Right lobe of liver (tissue), 6 donors: Measurements from ENCODE around the gene VPS4A. TPM values are rescaled to one million over a fixed set of nuclear protein-coding genes. Genes with fewer than 3 reads are reported as not detected.
A peak's percentile ranks its signal among the peaks of the same experiment; 100 is the strongest.
"Not testable (repeated sequence)": the region's sequence is repeated elsewhere in the genome, so short reads cannot be mapped to it uniquely, and the experiment has no call there.

Experiments used
- ATAC-seq, 4 donors: fragments of 200-7000 bp; cut with Tn5 transposase; one replicate each; pipeline ENCODE4 v1.9.1; 2020; ENCODE audit warnings: mild to moderate bottlenecking in 4 of 4, moderate library complexity in 4 of 4
- DNase-seq, 3 donors: peaks; one replicate each; pipeline ENCODE4 v3.0.0-alpha.2; 2020
- H3K27ac ChIP-seq, 3 donors: fragments of 200-600 bp; one replicate each; pipeline ENCODE4 v1.8.0; 2022
- H3K27me3 ChIP-seq, 2 donors: fragments of 200-600 bp; one replicate each; pipeline ENCODE4 v1.8.0; 2022
- H3K36me3 ChIP-seq, 4 donors: fragments of 200-600 bp; sonication (generic) in 1 of 4; one replicate each; pipeline versions ENCODE4 v1.5.1 to v1.8.0; 2017 to 2022; ENCODE audit warnings: control low read depth in 1 of 4
- H3K4me1 ChIP-seq, 4 donors: fragments of 200-600 bp; sonication (generic) in 1 of 4; one replicate each; pipeline versions ENCODE4 v1.5.1 to v1.8.0; 2017 to 2022; ENCODE audit warnings: control low read depth in 1 of 4
- H3K4me3 ChIP-seq, 3 donors: fragments of 200-600 bp; one replicate each; pipeline ENCODE4 v1.8.0; 2022
- H3K9me3 ChIP-seq, 4 donors: fragments of 200-600 bp; sonication (generic) in 1 of 4; one replicate each; pipeline versions ENCODE4 v1.5.1 to v1.8.0; 2017 to 2022; ENCODE audit warnings: control low read depth in 1 of 4
- CTCF ChIP-seq, 4 donors: fragments of 200-600 bp in 3 of 4; fragments of 450-650 bp in 1 of 4; IDR thresholded peaks; one replicate each; pipeline versions ENCODE4 v1.5.1 to v1.8.0; 2016 to 2022; ENCODE audit warnings: antibody characterized with exemption in 4 of 4, mild to moderate bottlenecking in 2 of 4
- POLR2A ChIP-seq: fragments of 450-650 bp; IDR thresholded peaks from one replicate; pipeline ENCODE4 v1.6.1; 2017; ENCODE audit warnings: antibody characterized with exemption, mild to moderate bottlenecking
- WGBS: methylation state at CpG from one replicate; pipeline ENCODE4 v1.1.6; 2018; ENCODE audit warnings: low coverage, low lambda C conversion rate; ENCODE audit not compliant: insufficient coverage; ENCODE audit errors: missing lambda C conversion rate; 5-methylcytosine and 5-hydroxymethylcytosine counted together
- intact Hi-C, 2 donors: fragments of 100-400 bp; cut with DNase I; formaldehyde crosslinking; loops; one replicate each; pipeline versions ENCODE4 v1.11.2 to v1.14.1; 2022
- total RNA-seq, 6 experiments: library from RNA; depleted of rRNA in 2 of 6; stranded (reverse); fragments of >200 nt in 2 of 6; fragmentation: NEBNext Ultra II Directional in 3 of 6; extraction: Animal tissue kit (Norgen Biotek cat#: 25700) in 3 of 6; gene quantifications; one replicate each; pipeline versions ENCODE4 v1.1.0 to v1.2.4, GENCODE V29; 2016 to 2023
- donor health status: DM: no; HTN: yes; CAD: no.
- donor health status: DM: no; HTN: no; CAD: no.
- donor health status: DM: no; HTN: no; CAD: no.
- donor health status: DM: no; HTN: yes; CAD: no.
- donor health status: DM: no; HTN: yes; CAD: no.

The VPS4A gene
- total RNA-seq, 6 experiments from 2014 or later = 9.6 to 15.3 (median 12.3) TPM

- DNase-seq (no peak), ATAC-seq (no peak)
- Histone ChIP-seq H3K27ac (no peak overlapping the region), H3K4me3 (no peak overlapping the region), H3K36me3 (no peaks in the 10 kb centered on the region), H3K4me1 (no peaks in the 10 kb centered on the region), H3K27me3 (no peaks in the 10 kb centered on the region), H3K9me3 (no peaks in the 10 kb centered on the region)
- TF ChIP-seq POLR2A = no peak
- intact Hi-C loops = loop anchor here (10.0 kb wide), 2 partner anchors 119 to 139 kb away; no protein-coding TSS in a partner anchor
- WGBS = 70% methylated on average over 3 of the region's 3 CpGs
Measured at GRCh38 chr16:69293401-69293800, 17.7 kb upstream of the VPS4A start.

- no peaks in the 10 kb centered on the region for H3K4me1 ChIP-seq
- no peaks in the 10 kb centered on the region for H3K27me3 ChIP-seq
- H3K27ac ChIP-seq = no peak overlapping the region
- H3K4me3 ChIP-seq = no peak overlapping the region
- H3K36me3 ChIP-seq = no peaks in the 10 kb centered on the region
- intact Hi-C loops = loop anchor here (10.0 kb wide), 2 partner anchors 119 to 139 kb away; no protein-coding TSS in a partner anchor
- 100% methylated on average over 1 of the region's 1 CpG for whole genome bisulfite sequencing
- no peaks in the 10 kb centered on the region for H3K9me3 ChIP-seq
- ATAC-seq = no peak
- TF ChIP-seq CTCF (IDR thresholded peaks at IDR 0.05) (no peak), POLR2A (no peak)
- DNase-seq = no peak
Measured at GRCh38 chr16:69294051-69294450, 17.1 kb upstream of the VPS4A start.

GRCh38 chr16:69296771-69297170 is 14.4 kb upstream of the VPS4A start:
- H3K27ac ChIP-seq, H3K27me3 ChIP-seq, ATAC-seq, H3K9me3 ChIP-seq, H3K4me3 ChIP-seq, H3K4me1 ChIP-seq: not testable (repeated sequence)
- 92% methylated on average over 6 of the region's 7 CpGs for WGBS
- intact Hi-C loops = loop anchor here (10.0 kb wide), 2 partner anchors 122 to 142 kb away; no protein-coding TSS in a partner anchor
- H3K36me3 ChIP-seq = peaks cover 0 to 23% (median 0%) of the 10 kb centered on the region in 4 donors
- DNase-seq = peak in 1 of 3 donors; percentile 13

GRCh38 chr16:69298261-69298660 is 12.9 kb upstream of the VPS4A start:
- no peak for ATAC-seq
- no peaks in the 10 kb centered on the region for H3K9me3 ChIP-seq
- no peak overlapping the region for H3K27ac ChIP-seq
- H3K4me1 ChIP-seq = no peaks in the 10 kb centered on the region
- H3K27me3 ChIP-seq = no peaks in the 10 kb centered on the region
- WGBS = 90% methylated on average over 3 of the region's 4 CpGs
- TF ChIP-seq CTCF (IDR thresholded peaks at IDR 0.05) (no peak), POLR2A (no peak)
- peak in 1 of 3 donors; percentile 8 for DNase-seq
- peaks cover 0 to 27% (median 0%) of the 10 kb centered on the region in 4 donors for H3K36me3 ChIP-seq
- no peak overlapping the region for H3K4me3 ChIP-seq
- intact Hi-C loops = loop anchor here (10.0 kb wide), 2 partner anchors 123 to 143 kb away; no protein-coding TSS in a partner anchor

GRCh38 chr16:69301187-69301586 is 10.0 kb upstream of the VPS4A start:
- H3K4me1 ChIP-seq = no peaks in the 10 kb centered on the region
- no peaks in the 10 kb centered on the region for H3K27me3 ChIP-seq
- no peak for DNase-seq
- peaks cover 0 to 27% (median 0%) of the 10 kb centered on the region in 4 donors for H3K36me3 ChIP-seq
- H3K27ac ChIP-seq = no peak overlapping the region
- no CpG with 5 or more reads among the region's 1 CpG for WGBS
- ATAC-seq = no peak
- no peak overlapping the region for H3K4me3 ChIP-seq
- H3K9me3 ChIP-seq = no peaks in the 10 kb centered on the region
- TF ChIP-seq POLR2A (no peak), CTCF (IDR thresholded peaks at IDR 0.05) (no peak)
- intact Hi-C loops = no loop called here
